Measurements from ENCODE around the gene CTPS2. TPM values are rescaled to one million over a fixed set of nuclear protein-coding genes. Genes with fewer than 3 reads are reported as not detected.
"Not testable (repeated sequence)": the region's sequence is repeated elsewhere in the genome, so short reads cannot be mapped to it uniquely, and the experiment has no call there.

Gene CTPS2, protein sequence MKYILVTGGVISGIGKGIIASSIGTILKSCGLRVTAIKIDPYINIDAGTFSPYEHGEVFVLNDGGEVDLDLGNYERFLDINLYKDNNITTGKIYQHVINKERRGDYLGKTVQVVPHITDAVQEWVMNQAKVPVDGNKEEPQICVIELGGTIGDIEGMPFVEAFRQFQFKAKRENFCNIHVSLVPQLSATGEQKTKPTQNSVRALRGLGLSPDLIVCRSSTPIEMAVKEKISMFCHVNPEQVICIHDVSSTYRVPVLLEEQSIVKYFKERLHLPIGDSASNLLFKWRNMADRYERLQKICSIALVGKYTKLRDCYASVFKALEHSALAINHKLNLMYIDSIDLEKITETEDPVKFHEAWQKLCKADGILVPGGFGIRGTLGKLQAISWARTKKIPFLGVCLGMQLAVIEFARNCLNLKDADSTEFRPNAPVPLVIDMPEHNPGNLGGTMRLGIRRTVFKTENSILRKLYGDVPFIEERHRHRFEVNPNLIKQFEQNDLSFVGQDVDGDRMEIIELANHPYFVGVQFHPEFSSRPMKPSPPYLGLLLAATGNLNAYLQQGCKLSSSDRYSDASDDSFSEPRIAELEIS
- total RNA-seq = 24.3 TPM

DNA sequence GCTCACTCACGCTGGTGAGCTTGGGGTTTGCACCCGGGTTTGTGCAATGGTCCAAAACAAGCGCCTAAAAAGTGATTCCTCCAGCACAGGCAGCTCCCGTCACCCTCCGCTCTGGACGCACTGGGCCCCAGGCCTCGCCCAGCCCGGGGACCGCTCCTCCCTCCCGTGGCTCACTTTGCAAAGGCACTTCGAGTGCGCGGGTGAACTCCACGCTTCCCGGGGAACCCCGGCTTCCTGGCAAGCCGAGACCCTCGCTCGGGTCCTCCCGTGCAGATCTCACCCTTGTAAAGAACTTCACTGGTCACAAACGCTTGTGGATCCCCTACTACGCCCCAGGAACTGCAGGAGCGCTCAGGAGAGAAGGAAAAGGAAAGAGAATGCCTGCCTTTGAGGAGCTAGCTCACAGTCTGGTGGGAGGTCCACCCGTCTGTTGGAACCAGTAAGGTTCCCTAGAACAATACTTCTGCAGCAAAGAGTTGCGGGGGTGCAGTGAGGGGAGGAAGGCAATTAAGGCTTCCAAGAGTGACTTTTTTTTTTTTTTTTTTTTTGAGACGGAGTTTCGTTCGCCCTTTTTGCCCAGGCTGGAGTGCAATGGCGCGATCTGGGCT lies at the start of gene CTPS2:
CTPS2 (minus strand) TSS at position 122 of the 608 bp plus-strand sequence. CDS start 9,767 bp downstream, outside the sequence.
- DNase-seq = peak; percentile 19

DNA sequence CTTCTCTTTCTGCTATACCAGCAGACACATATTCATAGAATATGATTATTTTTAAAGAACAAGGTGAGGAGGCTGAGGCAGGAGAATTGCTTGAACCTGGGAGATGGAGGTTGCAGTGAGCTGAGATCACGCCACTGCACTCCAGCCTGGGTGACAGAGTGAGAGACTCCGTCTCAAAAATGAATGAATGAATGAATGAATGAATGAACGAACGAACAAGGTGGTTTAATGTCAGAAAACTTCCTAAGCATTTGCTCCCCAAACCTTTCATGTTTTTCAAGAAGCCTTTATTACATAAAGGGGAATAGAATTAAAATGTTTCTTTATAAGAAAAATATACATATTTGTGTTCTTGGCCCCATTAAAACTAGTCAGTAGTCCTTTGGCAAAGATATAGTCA lies 49.0 kb upstream of the CTPS2 start:
- DNase-seq = not testable (repeated sequence)

DNA sequence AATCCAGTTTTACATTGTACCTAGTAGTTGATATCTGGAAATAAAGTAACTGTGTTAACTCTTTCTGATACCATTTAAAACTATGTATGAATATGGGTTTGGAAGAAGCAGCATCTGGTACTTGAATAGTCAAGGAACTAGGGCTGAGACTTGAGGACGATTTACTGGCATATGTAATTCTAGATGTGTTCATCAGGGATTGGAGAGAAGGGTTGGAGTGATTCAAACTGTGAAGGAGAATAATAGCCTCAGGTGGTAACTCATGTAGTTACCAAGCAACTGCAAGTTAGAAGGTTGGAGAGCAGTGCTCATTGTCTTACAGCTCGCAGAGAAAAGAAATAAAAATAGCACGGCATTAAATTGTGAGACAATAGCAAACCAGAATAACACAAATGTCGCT lies 44.3 kb upstream of the CTPS2 start:
- DNase-seq = no peak

DNA sequence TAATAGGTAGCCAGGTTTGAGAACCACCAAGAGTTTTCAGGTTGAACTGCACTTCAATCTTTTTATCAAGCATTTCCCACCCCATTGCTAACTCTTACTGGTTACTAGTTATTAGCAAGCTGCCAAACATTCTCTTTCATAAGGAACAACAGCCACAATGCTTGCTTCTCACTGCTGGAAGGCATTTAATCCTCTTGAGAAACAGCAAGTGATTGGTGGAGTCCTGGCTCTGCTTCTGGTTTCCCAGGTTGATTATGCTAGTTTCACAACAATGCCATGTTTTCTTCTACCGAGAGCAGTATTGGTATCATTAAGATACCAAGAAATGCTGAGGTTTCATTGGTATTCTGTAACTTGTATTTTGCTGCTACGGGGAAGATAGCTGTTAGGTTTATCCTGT lies 41.5 kb upstream of the CTPS2 start:
- no peak for DNase-seq

DNA sequence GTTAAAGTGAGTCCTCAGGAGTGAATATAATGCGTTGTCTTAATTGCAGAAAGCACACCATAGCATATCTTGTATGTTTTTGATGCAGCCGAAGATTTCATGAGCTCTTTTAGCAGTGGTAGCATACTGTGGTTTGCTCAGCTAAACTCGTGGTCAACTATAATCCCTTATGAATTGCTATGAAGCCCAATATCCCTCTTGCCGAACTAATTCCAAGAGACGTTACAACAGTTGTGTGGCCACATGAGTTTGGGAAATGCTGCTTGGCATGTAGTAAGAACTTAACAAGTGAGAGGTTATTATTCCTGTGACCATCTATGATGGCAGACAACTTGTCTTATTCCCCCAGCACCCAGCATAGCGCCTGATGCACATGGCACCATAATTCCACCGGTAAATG lies 37.7 kb upstream of the CTPS2 start:
- DNase-seq = no peak

DNA sequence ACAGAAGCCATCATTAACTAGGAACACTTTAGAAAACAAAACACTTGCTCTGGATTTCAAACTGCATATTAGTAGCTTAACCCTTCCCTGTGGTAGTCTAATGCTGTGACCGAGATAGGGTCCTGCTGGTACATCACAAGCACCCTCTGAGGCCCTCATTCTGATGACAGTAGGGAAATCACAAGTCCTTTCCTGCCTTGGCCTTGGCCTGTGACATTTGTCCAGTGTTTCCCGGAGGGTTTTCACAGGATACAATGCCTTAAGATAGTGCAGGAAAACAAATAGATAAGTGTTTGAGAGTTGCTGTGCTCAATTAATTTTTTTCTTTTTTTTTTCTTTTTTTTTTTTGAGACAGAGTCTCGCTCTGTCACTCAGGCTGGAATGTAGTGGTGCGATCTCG lies 36.0 kb upstream of the CTPS2 start:
- no peak for DNase-seq

DNA sequence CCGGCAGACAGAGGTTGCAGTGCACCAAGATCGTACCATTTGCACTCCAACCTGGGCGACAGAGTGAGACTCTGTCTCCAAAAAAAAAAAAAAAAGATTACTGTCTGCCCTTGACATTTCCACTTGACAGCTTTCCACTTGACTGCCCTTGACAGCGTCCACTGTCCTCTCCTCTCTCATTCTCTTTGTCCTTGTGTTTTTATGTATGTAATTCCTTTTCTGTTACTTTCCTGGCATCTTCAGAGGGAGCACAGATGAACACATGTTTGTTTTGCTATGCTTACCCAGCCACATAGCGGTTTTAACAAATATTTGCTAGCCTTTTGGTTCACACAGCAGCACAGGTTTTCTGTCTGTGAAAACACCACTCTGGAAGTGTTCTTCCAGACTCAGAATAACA lies 33.2 kb upstream of the CTPS2 start:
- DNase-seq = no peak

DNA sequence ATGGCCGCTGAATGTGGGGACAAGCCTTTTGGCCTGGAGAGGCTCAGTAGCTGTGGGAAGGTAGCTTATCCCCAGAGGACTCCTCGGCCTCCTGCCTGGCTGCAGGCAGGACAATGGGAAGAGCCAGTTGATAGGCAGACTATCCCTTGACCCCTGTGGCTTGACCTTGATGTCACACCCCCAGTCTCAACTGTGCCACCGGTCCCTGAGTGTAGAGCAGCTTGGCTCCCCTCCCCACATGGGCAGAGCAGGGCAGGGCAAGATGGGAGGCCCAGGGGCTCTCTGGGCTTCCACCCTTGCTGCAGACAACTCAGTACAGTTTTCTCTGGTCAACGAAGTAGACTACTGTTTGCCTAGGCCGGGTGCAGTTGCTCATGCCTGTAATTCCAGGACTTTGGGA lies 32.6 kb upstream of the CTPS2 start:
- no peak for DNase-seq

DNA sequence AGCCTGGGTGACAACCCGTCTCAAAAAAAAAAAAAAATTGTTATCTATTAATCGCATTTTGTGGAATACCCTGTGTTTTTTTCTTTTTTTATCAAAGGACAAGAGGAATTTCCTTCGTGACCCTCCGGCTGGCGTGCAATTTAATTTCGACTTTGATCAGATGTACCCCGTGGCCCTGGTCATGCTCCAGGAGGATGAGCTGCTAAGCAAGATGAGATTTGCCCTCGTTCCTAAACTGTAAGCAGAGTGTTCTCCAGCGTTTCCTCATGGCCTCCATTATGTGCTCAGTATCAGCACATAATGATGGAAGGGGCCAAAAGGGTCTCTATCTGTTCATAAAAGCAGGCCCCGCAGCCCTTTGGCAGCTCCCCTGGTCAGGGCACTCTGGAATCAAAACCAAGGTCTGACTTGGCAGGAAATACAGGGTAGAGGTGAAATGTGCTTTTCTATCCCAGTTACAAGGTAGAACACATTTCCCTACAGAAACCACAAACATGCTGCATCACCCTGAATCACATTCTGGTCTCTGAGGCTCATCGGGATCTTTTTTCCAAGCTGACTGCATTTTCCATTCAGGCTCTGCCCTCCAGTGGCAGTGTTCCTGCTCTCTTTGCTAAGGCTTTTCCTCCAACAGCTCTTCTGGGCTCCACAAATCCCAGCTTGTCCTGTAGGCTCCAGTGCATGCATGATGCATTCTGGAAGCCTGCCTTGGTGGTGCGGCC lies 31.3 kb upstream of the CTPS2 start:
- DNase-seq = no peak

DNA sequence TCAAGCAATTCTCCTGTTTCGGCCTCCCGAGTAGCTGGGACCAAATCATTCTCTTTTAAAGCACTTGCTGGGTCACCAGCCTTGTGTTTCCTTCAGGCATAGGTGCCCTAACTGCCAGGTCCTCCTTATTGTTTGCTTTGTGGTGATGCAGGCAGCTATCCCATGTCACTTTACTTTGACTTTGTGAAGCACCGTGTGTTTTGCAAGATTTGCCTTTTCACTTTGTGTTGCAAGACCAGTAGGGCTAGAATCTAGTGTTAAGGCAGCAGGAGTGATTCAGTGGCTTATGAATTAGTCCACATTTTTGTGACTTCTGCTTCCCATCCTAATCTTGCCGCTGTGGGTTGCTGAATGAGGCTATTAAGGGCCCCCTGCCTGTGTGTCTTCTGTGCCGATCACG lies 27.1 kb upstream of the CTPS2 start:
- DNase-seq = no peak

DNA sequence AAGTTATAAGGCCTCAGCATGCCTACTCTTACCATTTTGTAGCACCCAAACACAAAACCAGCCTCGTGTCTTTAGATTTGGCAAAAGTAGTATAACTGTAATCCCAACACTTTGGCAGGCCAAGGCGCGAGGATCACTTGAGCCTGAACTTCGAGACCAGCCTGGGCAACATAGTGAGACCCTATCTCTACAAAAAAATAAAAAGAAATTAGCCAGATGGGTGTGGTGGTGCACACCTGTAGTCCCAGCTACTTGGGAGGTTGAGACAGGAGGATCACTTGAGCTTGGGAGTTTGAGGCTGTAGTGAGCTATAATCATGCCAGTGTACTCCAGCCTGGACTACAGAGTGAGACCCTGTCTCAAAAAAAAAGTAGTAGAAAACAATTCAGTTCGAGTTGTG lies 24.6 kb upstream of the CTPS2 start:
- no peak for DNase-seq

DNA sequence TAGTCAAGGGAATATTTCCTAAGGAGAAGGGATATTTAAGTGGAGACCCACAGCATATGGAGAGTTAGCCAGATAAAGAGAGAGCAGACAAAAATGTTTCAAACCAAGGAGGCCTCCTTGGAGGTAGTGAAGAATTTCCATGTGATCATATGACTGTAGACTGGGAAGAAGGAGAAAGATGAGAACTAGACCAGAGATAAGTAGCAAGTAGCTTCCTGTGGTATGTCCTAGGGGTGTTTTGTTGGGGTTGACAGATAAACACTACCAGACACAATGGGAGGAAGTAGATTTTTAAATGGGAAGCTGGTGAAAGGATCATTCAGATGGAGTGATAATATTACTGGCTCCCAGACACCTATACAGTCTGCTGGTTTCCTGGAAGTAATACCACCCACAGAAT lies 20.5 kb upstream of the CTPS2 start:
- no peak for DNase-seq

DNA sequence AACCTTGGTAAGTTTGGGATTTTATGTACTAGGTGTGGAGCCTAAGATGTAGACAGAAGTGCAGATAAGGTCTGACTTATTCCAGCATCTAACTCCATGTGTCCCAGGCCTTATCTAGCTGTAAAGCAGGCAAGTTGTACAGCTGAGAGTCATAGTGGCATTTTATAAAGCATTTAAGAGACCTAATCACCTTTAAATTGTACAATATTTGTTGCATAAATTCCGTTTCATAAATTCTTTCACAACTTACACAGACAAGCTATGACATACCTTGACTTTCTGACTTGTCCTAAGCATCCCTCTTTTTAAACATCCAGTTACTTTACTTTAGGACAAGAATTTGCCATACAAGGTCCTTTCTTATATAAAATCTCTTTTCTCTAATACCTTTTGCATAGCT lies 18.0 kb upstream of the CTPS2 start:
- no peak for DNase-seq

DNA sequence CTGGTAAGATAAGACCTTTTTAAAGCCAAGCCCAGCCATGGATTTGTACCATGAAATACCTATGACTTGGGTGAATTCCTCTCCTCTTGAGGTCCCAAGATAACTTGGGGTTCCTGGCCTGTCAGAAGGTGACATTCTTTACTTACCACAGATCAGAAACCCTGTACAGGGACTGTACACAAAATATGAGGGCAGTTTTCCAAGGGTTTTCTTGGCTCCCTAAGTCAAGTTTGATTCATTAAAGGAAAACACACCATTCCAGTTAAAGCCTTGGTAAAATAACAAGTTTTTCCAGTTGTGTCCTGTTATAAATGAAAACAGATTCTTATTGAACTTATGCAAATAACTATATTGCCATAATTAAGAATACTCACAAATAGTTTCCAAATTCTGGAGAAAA lies 15.2 kb upstream of the CTPS2 start:
- no peak for DNase-seq

DNA sequence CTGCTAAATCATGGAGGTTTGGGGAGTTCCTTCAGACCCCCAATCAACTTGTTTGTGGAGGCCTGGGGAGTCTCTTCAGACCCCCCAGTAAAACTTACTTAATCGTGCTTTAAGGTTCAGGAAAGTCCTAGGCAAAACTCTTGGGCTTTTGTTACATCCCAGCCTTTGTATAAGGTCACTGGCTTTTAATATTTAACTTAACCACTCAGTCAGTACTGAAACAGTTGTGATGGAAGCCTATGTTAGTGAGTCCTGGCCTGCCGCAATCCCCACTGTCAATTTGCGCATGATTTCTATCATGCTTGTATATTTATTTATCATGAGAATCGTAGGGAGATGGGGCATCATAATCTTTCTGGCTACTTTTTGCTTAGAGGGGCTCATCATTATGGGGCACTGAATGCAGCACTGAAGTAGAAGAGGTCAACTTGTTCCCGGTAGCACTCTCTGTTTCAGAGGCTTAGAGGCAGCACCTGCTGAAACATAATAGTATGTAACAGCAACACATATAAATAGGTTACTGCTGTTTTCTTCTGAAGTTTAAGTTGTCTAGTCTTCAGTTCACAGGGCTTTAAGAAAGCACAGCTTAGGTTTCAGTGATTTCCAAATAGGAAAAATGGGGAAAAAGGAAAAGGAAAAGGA lies 14.0 kb upstream of the CTPS2 start:
- DNase-seq = not testable (repeated sequence)

DNA sequence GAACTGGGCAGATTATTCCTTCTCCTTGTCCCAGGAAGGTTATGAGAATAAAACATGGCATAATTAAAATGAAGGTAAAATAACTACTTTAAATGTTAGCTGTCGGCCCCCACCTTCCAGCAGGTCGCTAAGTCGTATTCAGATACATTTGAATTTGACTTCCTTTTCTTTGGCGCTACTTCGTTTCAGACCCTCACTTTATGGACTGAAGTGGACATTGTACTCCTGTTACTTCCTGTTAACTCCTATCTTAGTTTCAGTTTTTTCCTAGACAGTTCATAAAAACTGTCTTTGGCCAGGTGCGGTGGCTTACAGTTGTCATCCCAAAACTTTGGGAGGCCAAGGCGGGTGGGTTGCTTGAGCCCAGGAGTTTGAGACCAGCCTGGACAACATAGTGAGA lies 12.6 kb upstream of the CTPS2 start:
- DNase-seq = no peak

DNA sequence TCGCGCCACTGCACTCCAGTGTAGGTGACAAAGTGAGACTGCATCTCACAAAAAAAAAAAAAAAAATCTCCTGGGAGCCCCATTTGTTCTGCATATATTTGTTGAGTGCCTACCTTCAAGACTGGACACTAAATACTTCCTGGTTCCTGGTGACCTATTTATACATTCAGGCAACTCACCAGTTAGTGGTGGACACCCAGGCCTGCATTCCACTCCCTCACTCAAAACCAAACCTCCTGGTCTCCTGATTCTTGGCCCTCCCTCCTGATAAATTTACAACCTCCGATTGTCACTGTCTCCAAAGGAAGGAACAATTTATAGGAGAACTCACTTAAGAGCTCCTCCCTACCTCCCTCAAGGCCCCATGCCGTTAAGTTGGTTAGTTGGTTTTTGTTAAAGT lies 10.0 kb upstream of the CTPS2 start:
- no peak for DNase-seq

DNA sequence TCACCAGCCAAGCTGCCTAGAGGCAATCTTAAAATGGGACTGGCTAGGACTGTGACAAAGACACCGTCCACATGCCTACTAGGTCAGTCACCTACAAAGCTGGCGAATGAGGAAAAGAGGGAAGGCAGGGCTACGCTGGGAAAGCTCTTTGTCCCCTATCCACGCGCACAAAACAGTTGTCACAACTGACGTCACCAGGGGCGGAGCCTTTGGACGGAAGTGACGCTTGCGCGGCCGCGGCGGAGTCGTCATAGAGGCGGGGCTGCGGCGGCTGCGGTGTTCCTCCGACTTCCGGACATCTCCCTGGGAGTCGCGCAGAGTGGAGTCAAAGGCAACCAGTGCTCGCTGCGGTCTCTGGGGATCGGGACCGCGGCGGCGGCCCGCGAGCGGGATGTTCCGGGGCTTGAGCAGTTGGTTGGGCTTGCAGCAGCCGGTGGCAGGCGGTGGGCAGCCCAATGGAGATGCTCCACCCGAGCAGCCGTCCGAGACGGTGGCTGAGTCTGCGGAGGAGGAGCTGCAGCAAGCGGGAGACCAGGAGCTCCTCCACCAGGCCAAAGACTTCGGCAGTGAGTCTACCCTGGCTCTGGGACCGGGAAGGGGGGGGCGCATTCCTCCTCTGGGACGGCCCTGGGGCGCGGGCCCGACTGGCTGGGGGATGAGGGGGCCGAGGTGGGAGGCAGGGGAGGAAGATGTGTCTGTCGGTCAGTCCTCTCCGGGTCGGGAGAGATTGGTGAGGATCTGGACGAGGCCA lies 7.0 kb upstream of the CTPS2 start, which contains the start of gene SYAP1:
SYAP1 (plus strand) TSS at position 279 of the 751 bp plus-strand sequence; CDS start at position 392, 113 bp downstream.
- peak; percentile 91 for DNase-seq

DNA sequence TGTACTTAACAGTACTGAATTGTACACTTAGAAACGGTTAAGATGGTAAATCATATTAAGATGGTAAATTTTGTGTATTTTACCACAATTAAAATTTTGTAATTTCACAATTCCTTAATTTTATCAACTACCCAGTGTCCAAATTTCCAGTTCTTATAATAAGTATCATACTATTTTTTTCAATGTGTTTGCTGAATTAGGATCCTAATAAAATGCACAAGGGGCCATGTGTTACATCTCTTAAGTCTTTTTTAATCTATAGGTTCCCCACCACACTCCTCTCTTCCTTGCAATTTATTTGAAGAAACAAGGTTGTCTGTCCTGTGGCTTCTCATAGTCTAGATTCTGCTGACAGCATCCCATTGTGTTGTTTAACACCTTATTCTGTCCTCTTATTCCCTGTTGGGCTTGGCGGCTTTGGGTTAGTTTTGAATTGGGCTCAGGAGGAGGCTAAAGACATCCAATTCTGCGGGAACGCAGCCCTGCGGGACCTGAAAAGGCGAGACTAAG lies 6.4 kb upstream of the CTPS2 start:
- no peak for DNase-seq

DNA sequence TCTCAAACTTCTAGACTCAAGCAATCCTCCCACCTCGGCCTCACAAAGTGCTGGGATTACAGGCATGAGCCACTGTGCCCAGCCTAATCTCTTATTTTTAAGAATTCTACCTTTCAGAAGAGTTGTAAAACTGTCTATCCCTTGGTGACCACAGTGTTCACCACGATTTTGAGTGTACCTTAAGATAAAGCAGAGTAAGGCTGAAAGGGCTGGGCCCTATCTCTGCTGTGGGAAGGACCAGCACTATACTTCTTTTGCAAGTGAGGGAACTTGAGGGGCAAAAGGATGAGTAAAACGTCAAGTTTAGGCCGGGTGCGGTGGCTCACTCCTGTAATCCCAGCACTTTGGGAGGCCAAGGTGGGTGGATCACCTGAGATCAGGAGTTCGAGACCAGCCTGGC lies 4.0 kb upstream of the CTPS2 start:
- DNase-seq = not testable (repeated sequence)

DNA sequence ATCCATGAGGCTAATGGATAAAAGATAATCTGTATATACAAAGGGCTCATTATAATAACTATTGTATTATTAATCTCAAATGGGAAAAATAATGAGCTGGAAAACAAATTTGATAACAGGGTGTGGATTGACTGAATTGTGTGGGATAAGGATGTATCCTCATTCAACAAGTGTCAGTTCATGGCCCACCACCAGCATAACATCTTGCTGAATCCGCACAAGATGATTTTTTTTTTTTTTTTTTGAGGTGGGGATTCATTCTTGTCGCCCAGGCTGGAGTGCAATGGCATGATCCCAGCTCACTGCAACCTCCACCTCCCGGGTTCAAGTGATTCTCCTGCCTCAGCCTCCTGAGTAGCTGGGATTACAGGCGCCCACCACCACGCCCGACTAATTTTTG lies 3.2 kb upstream of the CTPS2 start:
- DNase-seq = not testable (repeated sequence)
